Mesenchymal stem cell (in vitro differentiated cells and primary cell): Measurements from ENCODE around the gene CYP1A1.

Experiments used
- DNase-seq: peaks from one replicate; pipeline ENCODE4 v3.0.0-alpha.2; 2013
- H2AFZ ChIP-seq: one replicate; pipeline ENCODE4 v1.6.1; 2013; ENCODE audit warnings: low read depth, mild to moderate bottlenecking, control low read depth, inconsistent platforms, low read length, moderate library complexity
- H2AK5ac ChIP-seq: 2 replicates; pipeline ENCODE4 v1.6.1; 2013; ENCODE audit warnings: low read length, moderate library complexity, mild to moderate bottlenecking, inconsistent platforms; ENCODE audit not compliant: severe bottlenecking
- H2BK120ac ChIP-seq: one replicate; pipeline ENCODE4 v1.6.1; 2013; ENCODE audit warnings: low read depth, mild to moderate bottlenecking, inconsistent platforms, low read length, moderate library complexity
- H2BK12ac ChIP-seq, 2 experiments: one replicate each; pipeline ENCODE4 v1.6.1; 2013; ENCODE audit warnings: inconsistent platforms in 2 of 2, low read length in 2 of 2, mild to moderate bottlenecking in 2 of 2, moderate library complexity in 2 of 2, control low read depth in 1 of 2
- H2BK15ac ChIP-seq: one replicate; pipeline ENCODE4 v1.6.1; 2013; ENCODE audit warnings: mild to moderate bottlenecking, low read depth, inconsistent platforms; ENCODE audit not compliant: poor library complexity, severe bottlenecking
- H2BK5ac ChIP-seq: 2 replicates; pipeline ENCODE4 v1.6.1; 2013; ENCODE audit warnings: low read depth, mild to moderate bottlenecking, low read length, control low read depth, inconsistent platforms; ENCODE audit not compliant: poor library complexity, severe bottlenecking
- H3K14ac ChIP-seq, 2 experiments: one replicate each; pipeline ENCODE4 v1.6.1; 2013; ENCODE audit warnings: inconsistent platforms in 2 of 2, low read length in 2 of 2, control low read depth in 1 of 2, mild to moderate bottlenecking in 1 of 2, moderate library complexity in 1 of 2
- H3K18ac ChIP-seq, 2 experiments: one replicate each; pipeline ENCODE4 v1.6.1; 2013; ENCODE audit warnings: inconsistent platforms in 2 of 2, low read length in 2 of 2, control low read depth in 1 of 2, low read depth in 1 of 2, mild to moderate bottlenecking in 1 of 2
- H3K23ac ChIP-seq, 2 experiments: one replicate each; pipeline ENCODE4 v1.6.1; 2013; ENCODE audit warnings: inconsistent platforms in 2 of 2, low read length in 2 of 2, mild to moderate bottlenecking in 2 of 2, moderate library complexity in 2 of 2, control low read depth in 1 of 2
- H3K27ac ChIP-seq: 2 replicates; pipeline ENCODE4 v1.5.1; 2013; ENCODE audit warnings: mild to moderate bottlenecking, moderate library complexity, low read length, control low read depth, inconsistent platforms; ENCODE audit not compliant: poor library complexity, severe bottlenecking
- H3K27me3 ChIP-seq, 2 experiments: 2 replicates each; pipeline versions ENCODE4 v1.6.1 to v1.7.0; 2013; ENCODE audit warnings: low read length in 2 of 2, mild to moderate bottlenecking in 2 of 2, moderate library complexity in 2 of 2, control low read depth in 1 of 2, inconsistent platforms in 1 of 2; ENCODE audit not compliant: control insufficient read depth in 1 of 2, insufficient read depth in 1 of 2
- H3K36me3 ChIP-seq, 2 experiments: 2 replicates each; pipeline versions ENCODE4 v1.6.1 to v1.7.0; 2013; ENCODE audit warnings: low read length in 2 of 2, control low read depth in 1 of 2, inconsistent platforms in 1 of 2, low read depth in 1 of 2, mild to moderate bottlenecking in 1 of 2; ENCODE audit not compliant: insufficient read depth in 2 of 2, control insufficient read depth in 1 of 2
- H3K4ac ChIP-seq, 2 experiments: one replicate each; pipeline ENCODE4 v1.6.1; 2013; ENCODE audit warnings: inconsistent platforms in 2 of 2, low read length in 2 of 2, mild to moderate bottlenecking in 2 of 2, moderate library complexity in 2 of 2, control low read depth in 1 of 2, low read depth in 1 of 2
- H3K4me1 ChIP-seq: 2 replicates; pipeline ENCODE4 v1.6.1; 2013; ENCODE audit warnings: low read depth, low read length, control low read depth; ENCODE audit not compliant: control insufficient read depth, insufficient read depth
- H3K4me2 ChIP-seq: 2 replicates; pipeline ENCODE4 v1.6.1; 2013; ENCODE audit warnings: low read length, mild to moderate bottlenecking, inconsistent platforms; ENCODE audit not compliant: poor library complexity, severe bottlenecking
- H3K4me3 ChIP-seq, 2 experiments: 2 replicates each; pipeline versions ENCODE4 v1.5.1 to v1.7.0; 2013; ENCODE audit warnings: low read length in 2 of 2, mild to moderate bottlenecking in 2 of 2, control low read depth in 1 of 2, low read depth in 1 of 2; ENCODE audit not compliant: insufficient read depth in 1 of 2
- H3K79me1 ChIP-seq: replicated peaks from 2 replicates; pipeline ENCODE4 v1.6.1; 2013; ENCODE audit warnings: mild to moderate bottlenecking, control low read depth, low read length, inconsistent platforms; ENCODE audit not compliant: poor library complexity, severe bottlenecking
- H3K9ac ChIP-seq: 2 replicates; pipeline ENCODE4 v1.7.0; 2013; ENCODE audit warnings: mild to moderate bottlenecking, low read length, moderate library complexity
- H3K9me3 ChIP-seq: 2 replicates; pipeline ENCODE4 v1.7.0; 2013; ENCODE audit warnings: mild to moderate bottlenecking, low read length; ENCODE audit not compliant: control insufficient read depth
- H4K8ac ChIP-seq: one replicate; pipeline ENCODE4 v1.6.1; 2013; ENCODE audit warnings: inconsistent platforms, mild to moderate bottlenecking, low read length, moderate library complexity
- H4K91ac ChIP-seq: one replicate; pipeline ENCODE4 v1.6.1; 2013; ENCODE audit warnings: mild to moderate bottlenecking, low read length, inconsistent platforms
- WGBS: methylation state at CpG from one replicate; pipeline ENCODE4 v1.1.7; 2013; ENCODE audit warnings: mixed read lengths; 5-methylcytosine and 5-hydroxymethylcytosine counted together

Gene CYP1A1

GRCh38 chr15:74682954-74683353 is 42.4 kb downstream of the CYP1A1 start:
- Histone ChIP-seq H2AK5ac (no peak overlapping the region), H3K14ac (no peak overlapping the region), H3K18ac (no peak overlapping the region), H2BK12ac (no peak overlapping the region), H3K36me3 (peaks cover 16 to 18% of the 10 kb centered on the region in 2 experiments), H2BK120ac (no peak overlapping the region), H3K23ac (no peak overlapping the region), H4K8ac (no peak overlapping the region), H3K27me3 (no peaks in the 10 kb centered on the region), H3K4me3 (no peak overlapping the region), H4K91ac (no peak overlapping the region), H3K27ac (no peak overlapping the region), H2BK15ac (no peak overlapping the region), H3K4ac (no peak overlapping the region), H3K4me2 (no peak overlapping the region), H3K4me1 (no peaks in the 10 kb centered on the region), H2BK5ac (no peak overlapping the region), H3K9me3 (no peaks in the 10 kb centered on the region), H3K79me1 (peaks cover 17% of the 10 kb centered on the region), H2AFZ (no peak overlapping the region), H3K9ac (no peak overlapping the region)
- DNase-seq: no peak
- WGBS: 94% methylated on average over 3 of the region's 3 CpGs

GRCh38 chr15:74680456-74680855 is 44.9 kb downstream of the CYP1A1 start:
- Histone ChIP-seq H2BK15ac (no peak overlapping the region), H3K4ac (no peak overlapping the region), H3K9ac (no peak overlapping the region), H3K4me2 (no peak overlapping the region), H2BK120ac (no peak overlapping the region), H2AFZ (no peak overlapping the region), H3K27me3 (no peaks in the 10 kb centered on the region), H3K18ac (no peak overlapping the region), H2AK5ac (no peak overlapping the region), H3K27ac (no peak overlapping the region), H3K14ac (no peak overlapping the region), H3K9me3 (no peaks in the 10 kb centered on the region), H3K4me3 (no peak overlapping the region), H3K23ac (no peak overlapping the region), H3K36me3 (peaks cover 7 to 10% of the 10 kb centered on the region in 2 experiments), H2BK5ac (no peak overlapping the region), H3K79me1 (peaks cover 18% of the 10 kb centered on the region), H3K4me1 (no peaks in the 10 kb centered on the region), H4K8ac (no peak overlapping the region), H2BK12ac (no peak overlapping the region), H4K91ac (no peak overlapping the region)
- DNase-seq: peak; percentile 43
- WGBS: 100% methylated on average over 1 of the region's 2 CpGs

GRCh38 chr15:74676801-74677200 is 48.5 kb downstream of the CYP1A1 start:
- Histone ChIP-seq H3K9ac (no peak overlapping the region), H4K91ac (no peak overlapping the region), H3K4me2 (no peak overlapping the region), H3K36me3 (peaks cover 13 to 23% of the 10 kb centered on the region in 2 experiments), H2AFZ (no peak overlapping the region), H3K27me3 (no peaks in the 10 kb centered on the region), H3K79me1 (peaks cover 21% of the 10 kb centered on the region), H4K8ac (no peak overlapping the region), H2BK120ac (no peak overlapping the region), H2BK12ac (no peak overlapping the region), H3K4me1 (no peaks in the 10 kb centered on the region), H3K23ac (no peak overlapping the region), H3K18ac (no peak overlapping the region), H2AK5ac (no peak overlapping the region), H3K4me3 (no peak overlapping the region), H3K14ac (no peak overlapping the region), H2BK5ac (no peak overlapping the region), H3K9me3 (no peaks in the 10 kb centered on the region), H2BK15ac (no peak overlapping the region), H3K4ac (no peak overlapping the region), H3K27ac (no peak overlapping the region)
- 96% methylated on average over 4 of the region's 7 CpGs for WGBS
- no peak for DNase-seq

- no peak for DNase-seq
- Histone ChIP-seq H3K14ac (no peak overlapping the region), H2BK5ac (no peak overlapping the region), H3K36me3 (peaks cover 19 to 40% of the 10 kb centered on the region in 2 experiments), H3K9ac (no peak overlapping the region), H2BK120ac (no peak overlapping the region), H3K18ac (no peak overlapping the region), H3K4ac (no peak overlapping the region), H2AK5ac (no peak overlapping the region), H3K4me1 (no peaks in the 10 kb centered on the region), H4K91ac (no peak overlapping the region), H3K27ac (no peak overlapping the region), H2BK15ac (no peak overlapping the region), H3K79me1 (peaks cover 25% of the 10 kb centered on the region), H3K23ac (no peak overlapping the region), H3K27me3 (no peaks in the 10 kb centered on the region), H4K8ac (no peak overlapping the region), H3K4me2 (no peak overlapping the region), H3K9me3 (no peaks in the 10 kb centered on the region), H2BK12ac (no peak overlapping the region), H3K4me3 (no peak overlapping the region), H2AFZ (no peak overlapping the region)
- WGBS: 99% methylated on average over 3 of the region's 3 CpGs
These were observed 51.2 kb downstream of the CYP1A1 start for GRCh38 chr15:74674161-74674560.
